ENCODE data around the gene MRPL32. TPM values are rescaled to one million over a fixed set of nuclear protein-coding genes. Genes with fewer than 3 reads are reported as not detected.
"Not testable (repeated sequence)": the region's sequence is repeated elsewhere in the genome, so short reads cannot be mapped to it uniquely, and the experiment has no call there.

Gene MRPL32
- total RNA-seq: 10 to 100 TPM; 21.0 to 63.9 (median 42.3) TPM

DNA sequence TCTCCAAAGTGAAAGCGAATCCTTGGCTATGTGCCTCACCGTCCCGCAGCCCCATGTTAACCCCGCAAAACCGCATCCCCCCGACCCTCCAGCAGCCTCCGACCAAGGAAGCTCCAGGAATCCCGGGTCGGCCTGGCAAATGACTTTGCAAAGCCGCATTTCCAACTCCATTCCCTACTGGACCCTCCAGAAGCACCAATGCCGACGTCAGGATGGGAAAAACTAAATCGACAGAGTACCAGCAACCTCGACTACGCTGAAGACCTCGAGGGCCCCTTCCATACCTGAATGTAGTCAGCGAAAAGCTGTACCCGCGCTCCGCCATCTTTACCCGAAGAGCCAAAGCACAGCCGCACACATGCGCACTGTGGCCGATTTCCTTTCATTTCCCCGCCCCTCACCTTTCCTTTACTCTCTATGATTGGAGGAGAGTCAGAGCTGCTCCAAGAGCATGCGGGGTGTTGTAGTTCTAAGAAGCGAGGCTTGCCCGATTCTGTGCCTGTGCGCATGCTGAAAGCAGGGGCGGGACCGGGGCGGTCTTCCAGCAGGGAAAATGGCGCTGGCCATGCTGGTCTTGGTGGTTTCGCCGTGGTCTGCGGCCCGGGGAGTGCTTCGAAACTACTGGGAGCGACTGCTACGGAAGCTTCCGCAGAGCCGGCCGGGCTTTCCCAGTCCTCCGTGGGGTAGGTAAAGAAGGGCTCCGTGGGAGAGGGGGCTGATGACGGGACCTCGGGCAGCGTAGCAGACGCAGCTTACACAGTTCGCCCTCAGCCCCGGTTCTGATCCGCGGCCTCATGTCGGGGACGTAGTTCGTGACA lies at the start of gene MRPL32, which contains the start of gene PSMA2:
MRPL32 (plus strand) TSS at position 543 of the 818 bp plus-strand sequence; CDS start at position 554, 11 bp downstream.
PSMA2 (minus strand) TSS at position 341 of the 818 bp plus-strand sequence; CDS start at position 325, 16 bp downstream.
- peak; percentile 87 to 89 for TF ChIP-seq POLR2AphosphoS5 (IDR thresholded peaks at IDR 0.05)
- TF ChIP-seq CTCF (IDR thresholded peaks at IDR 0.05): no peak
- TF ChIP-seq POLR2A (IDR thresholded peaks at IDR 0.05): peak in 2 of 4 donors; percentile 70 to 78
- 1% methylated on average over 39 to 44 of the region's 56 CpGs for WGBS, 2 donors
- Histone ChIP-seq H3K4me3 (peak within 1 kb of the TSS; percentile 65 to 97 (median 84)), H3K9me3 (no peaks in the 10 kb centered on the region), H3K4me1 (peaks cover 31 to 57% (median 44%) of the 10 kb centered on the region in 4 donors), H3K27me3 (no peaks in the 10 kb centered on the region), H3K36me3 (peaks cover 13 to 29% (median 17%) of the 10 kb centered on the region in 4 donors), H3K27ac (peak within 1 kb of the TSS; percentile 87 to 89 (median 88))
- DNase-seq: peak; percentile 95 to 98
- ATAC-seq (ENCODE audit: low FRiP score in 2 of 2): peak; percentile 100

- no peaks in the 10 kb centered on the region for H3K36me3 ChIP-seq
- no peak overlapping the region for H3K4me3 ChIP-seq
- peak in 1 of 4 donors; percentile 71 for TF ChIP-seq EP300 (IDR thresholded peaks at IDR 0.05)
- TF ChIP-seq POLR2AphosphoS5 (IDR thresholded peaks at IDR 0.05): no peak
- H3K27me3 ChIP-seq: no peaks in the 10 kb centered on the region
- peaks cover 5 to 32% (median 7%) of the 10 kb centered on the region in 4 donors for H3K4me1 ChIP-seq
- H3K9me3 ChIP-seq: no peaks in the 10 kb centered on the region
- ATAC-seq (ENCODE audit: low FRiP score in 2 of 2): peak in 1 of 2 donors; percentile 65
- H3K27ac ChIP-seq: no peak overlapping the region
- WGBS, 2 donors: 86% methylated on average over 6 of the region's 6 CpGs; no CpG with 5 or more reads in 1 of the 2 donors
- peak; percentile 77 to 91 for DNase-seq
These were observed 48.2 kb upstream of the MRPL32 start for GRCh38 chr7:42883950-42884349.

- H3K9me3 ChIP-seq; ATAC-seq (ENCODE audit: low FRiP score in 2 of 2); H3K4me3 ChIP-seq; H3K36me3 ChIP-seq; H3K27me3 ChIP-seq; DNase-seq; H3K27ac ChIP-seq: not testable (repeated sequence)
- peaks cover 5 to 36% (median 9%) of the 10 kb centered on the region in 4 donors for H3K4me1 ChIP-seq
- WGBS, 2 donors: 91 to 95% methylated on average over 8 of the region's 8 CpGs
These were observed 47.0 kb upstream of the MRPL32 start for GRCh38 chr7:42885183-42885582.

- no peak for TF ChIP-seq EP300 (IDR thresholded peaks at IDR 0.05)
- TF ChIP-seq CTCF (IDR thresholded peaks at IDR 0.05): peak in 3 of 6 experiments; percentile 19 to 25 (median 20)
- no peak for TF ChIP-seq POLR2AphosphoS5 (IDR thresholded peaks at IDR 0.05)
- TF ChIP-seq POLR2A (IDR thresholded peaks at IDR 0.05): no peak
- Histone ChIP-seq H3K27me3 (no peaks in the 10 kb centered on the region), H3K4me3 (no peak overlapping the region), H3K27ac (peak overlapping the region in 1 of 4 donors; percentile 44), H3K36me3 (no peaks in the 10 kb centered on the region), H3K9me3 (no peaks in the 10 kb centered on the region), H3K4me1 (peaks cover 5 to 36% (median 9%) of the 10 kb centered on the region in 4 donors)
- DNase-seq: no peak
- 73 to 76% methylated on average over 2 of the region's 2 CpGs for whole genome bisulfite sequencing, 2 donors
- ATAC-seq (ENCODE audit: low FRiP score in 2 of 2): no peak
These were observed 46.0 kb upstream of the MRPL32 start for GRCh38 chr7:42886129-42886528.

DNA sequence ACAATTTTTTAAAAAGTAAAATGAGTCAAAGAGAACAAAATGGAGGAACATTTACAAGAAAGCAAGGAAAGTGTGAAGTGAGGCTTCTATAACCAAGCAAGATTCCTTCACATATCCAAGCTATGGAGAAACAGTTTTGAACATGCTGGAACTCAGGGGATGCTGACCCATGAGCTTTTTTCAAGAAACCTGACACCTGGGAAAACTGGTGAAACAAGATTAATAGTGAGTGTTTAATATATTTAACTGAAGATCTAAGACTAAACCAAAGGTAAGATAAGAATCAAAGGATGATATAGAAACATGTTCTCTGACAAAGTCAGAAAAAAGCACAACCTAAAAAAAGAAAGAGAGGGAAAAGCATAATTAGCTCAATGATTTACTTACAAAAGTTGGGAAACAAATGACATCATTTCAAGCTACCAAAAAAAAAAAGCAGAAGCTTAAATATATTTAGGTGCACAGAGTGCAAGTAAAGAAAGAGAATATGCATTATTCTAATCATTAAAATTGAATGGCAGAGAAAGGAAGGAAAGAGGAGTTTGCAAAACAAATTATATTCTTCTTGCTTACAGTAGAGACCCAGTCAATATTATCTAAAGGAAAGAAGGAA lies 45.2 kb upstream of the MRPL32 start:
- H3K4me1 ChIP-seq: peaks cover 5 to 36% (median 9%) of the 10 kb centered on the region in 4 donors
- no peaks in the 10 kb centered on the region for H3K9me3 ChIP-seq
- H3K27ac ChIP-seq: peak overlapping the region in 2 of 4 donors; percentile 89 to 96
- no peak for DNase-seq
- H3K27me3 ChIP-seq: no peaks in the 10 kb centered on the region
- H3K36me3 ChIP-seq: no peaks in the 10 kb centered on the region
- no peak for TF ChIP-seq POLR2AphosphoS5 (IDR thresholded peaks at IDR 0.05)
- no peak for TF ChIP-seq POLR2A (IDR thresholded peaks at IDR 0.05)
- TF ChIP-seq EP300 (IDR thresholded peaks at IDR 0.05): no peak
- TF ChIP-seq CTCF (IDR thresholded peaks at IDR 0.05): no peak
- ATAC-seq (ENCODE audit: low FRiP score in 2 of 2): no peak
- H3K4me3 ChIP-seq: no peak overlapping the region
